MM.1S (cell line): ENCODE measurements around the gene CD9.

ENCODE experiments used
- DNase-seq: peaks from one replicate; pipeline ENCODE4 v3.0.0-alpha.2; 2015
- H2AFZ ChIP-seq: fragments of 300-600 bp; sonication (generic); 2 replicates; pipeline ENCODE4 v1.6.0; 2016; ENCODE audit warnings: antibody characterized with exemption, low read length
- H3F3A ChIP-seq: fragments of 300-600 bp; sonication (generic); 2 replicates; pipeline ENCODE4 v1.6.1; 2016; ENCODE audit warnings: mild to moderate bottlenecking, antibody characterized with exemption, low read length, moderate library complexity, mixed read lengths; ENCODE audit not compliant: insufficient read depth
- H3K27ac ChIP-seq: fragments of 300-600 bp; sonication (generic); 2 replicates; pipeline ENCODE4 v1.5.1; 2016; ENCODE audit warnings: mild to moderate bottlenecking, low read length
- H3K27me3 ChIP-seq: fragments of 300-600 bp; sonication (generic); replicated peaks from 2 replicates; pipeline ENCODE4 v1.6.0; 2016; ENCODE audit warnings: low read length; ENCODE audit not compliant: insufficient read depth
- H3K36me3 ChIP-seq: fragments of 300-600 bp; sonication (generic); replicated peaks from 2 replicates; pipeline ENCODE4 v1.6.1; 2016; ENCODE audit warnings: mild to moderate bottlenecking, low read length, mixed read lengths; ENCODE audit not compliant: insufficient read depth
- H3K4me1 ChIP-seq: fragments of 300-600 bp; sonication (generic); 2 replicates; pipeline ENCODE4 v1.6.1; 2016; ENCODE audit warnings: low read length, mixed read lengths
- H3K4me2 ChIP-seq: fragments of 300-600 bp; sonication (generic); 2 replicates; pipeline ENCODE4 v1.6.0; 2016; ENCODE audit warnings: low read depth, low read length
- H3K4me3 ChIP-seq: fragments of 300-600 bp; sonication (generic); 2 replicates; pipeline ENCODE4 v1.5.1; 2016; ENCODE audit warnings: low read length, mixed read lengths
- H3K79me2 ChIP-seq: fragments of 300-600 bp; sonication (generic); 2 replicates; pipeline ENCODE4 v1.6.1; 2016; ENCODE audit warnings: mixed run types, low read length, mixed read lengths
- H3K9ac ChIP-seq: fragments of 300-600 bp; sonication (generic); 2 replicates; pipeline ENCODE4 v1.6.1; 2016; ENCODE audit warnings: low read length, mixed read lengths
- H3K9me2 ChIP-seq: fragments of 300-600 bp; sonication (generic); replicated peaks from 2 replicates; pipeline ENCODE4 v1.6.1; 2016; ENCODE audit warnings: mild to moderate bottlenecking, low read length, mixed read lengths; ENCODE audit not compliant: insufficient read depth
- H3K9me3 ChIP-seq: fragments of 300-600 bp; sonication (generic); replicated peaks from 2 replicates; pipeline ENCODE4 v1.6.1; 2016; ENCODE audit warnings: mild to moderate bottlenecking, low read length, mixed read lengths; ENCODE audit not compliant: insufficient read depth
- H4K20me1 ChIP-seq: fragments of 300-600 bp; sonication (generic); 2 replicates; pipeline ENCODE4 v1.6.1; 2016; ENCODE audit warnings: mild to moderate bottlenecking, low read length, moderate library complexity, mixed read lengths; ENCODE audit not compliant: insufficient read depth
- EZH2 ChIP-seq: fragments of 300-600 bp; sonication (generic); optimal IDR thresholded peaks from 2 replicates; pipeline ENCODE3; 2017; ENCODE audit warnings: low read depth, mild to moderate bottlenecking, antibody characterized with exemption, low read length, mixed read lengths
- EZH2phosphoT487 ChIP-seq: fragments of 300-600 bp; sonication (generic); IDR thresholded peaks from 2 replicates; pipeline ENCODE4 v1.6.1; 2018; ENCODE audit warnings: antibody characterized with exemption, low read length
- TF ChIP-seq, protein P1 (sequence below): fragments of 300-600 bp; sonication (generic); IDR thresholded peaks from 2 replicates; pipeline ENCODE4 v1.5.1; 2016; ENCODE audit warnings: antibody characterized with exemption, low read length, mixed read lengths

The CD9 gene

DNA sequence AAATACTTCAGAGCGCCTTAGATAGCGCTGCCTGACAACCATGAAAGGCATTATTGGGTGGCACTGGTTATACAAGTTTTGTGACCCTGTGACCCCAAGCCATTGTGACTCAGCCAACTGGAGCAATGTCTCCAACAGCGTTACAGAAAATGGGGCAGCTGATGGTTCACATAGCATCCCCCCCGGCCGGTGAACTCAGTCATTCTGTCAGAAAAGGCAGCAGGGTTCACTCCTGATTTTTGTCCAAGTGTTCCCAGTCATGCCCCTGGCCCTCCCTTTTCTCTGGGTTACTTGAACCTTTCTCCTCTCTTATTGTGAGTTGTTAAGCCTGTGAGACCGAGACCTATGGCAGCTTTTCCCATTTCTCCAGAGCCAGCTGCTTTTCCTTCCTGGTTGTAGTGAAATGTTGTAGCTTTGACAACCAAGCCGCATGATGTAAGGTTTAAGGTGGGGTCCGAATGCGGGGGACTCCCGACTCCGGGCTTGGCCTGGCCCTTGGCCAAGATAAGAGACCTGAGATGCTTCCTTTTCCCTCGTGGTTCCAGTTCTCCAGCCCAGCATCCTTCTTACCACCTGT lies 22.0 kb downstream of the CD9 start:
- H3K9ac ChIP-seq = no peak overlapping the region
- peaks cover 12% of the 10 kb centered on the region; the same call in 1 of the 2 replicates for H3F3A ChIP-seq
- H2AFZ ChIP-seq = no peak overlapping the region
- H3K4me1 ChIP-seq = peaks cover 17% of the 10 kb centered on the region
- no peak overlapping the region for H3K4me2 ChIP-seq
- no peaks in the 10 kb centered on the region for H3K27me3 ChIP-seq
- H3K79me2 ChIP-seq = peaks cover 95% of the 10 kb centered on the region
- no peak for DNase-seq
- no peak overlapping the region for H3K27ac ChIP-seq
- H3K4me3 ChIP-seq = no peak overlapping the region
- peaks cover 6% of the 10 kb centered on the region; the same call in 1 of the 2 replicates for H3K36me3 ChIP-seq
- TF ChIP-seq, protein P1, sequence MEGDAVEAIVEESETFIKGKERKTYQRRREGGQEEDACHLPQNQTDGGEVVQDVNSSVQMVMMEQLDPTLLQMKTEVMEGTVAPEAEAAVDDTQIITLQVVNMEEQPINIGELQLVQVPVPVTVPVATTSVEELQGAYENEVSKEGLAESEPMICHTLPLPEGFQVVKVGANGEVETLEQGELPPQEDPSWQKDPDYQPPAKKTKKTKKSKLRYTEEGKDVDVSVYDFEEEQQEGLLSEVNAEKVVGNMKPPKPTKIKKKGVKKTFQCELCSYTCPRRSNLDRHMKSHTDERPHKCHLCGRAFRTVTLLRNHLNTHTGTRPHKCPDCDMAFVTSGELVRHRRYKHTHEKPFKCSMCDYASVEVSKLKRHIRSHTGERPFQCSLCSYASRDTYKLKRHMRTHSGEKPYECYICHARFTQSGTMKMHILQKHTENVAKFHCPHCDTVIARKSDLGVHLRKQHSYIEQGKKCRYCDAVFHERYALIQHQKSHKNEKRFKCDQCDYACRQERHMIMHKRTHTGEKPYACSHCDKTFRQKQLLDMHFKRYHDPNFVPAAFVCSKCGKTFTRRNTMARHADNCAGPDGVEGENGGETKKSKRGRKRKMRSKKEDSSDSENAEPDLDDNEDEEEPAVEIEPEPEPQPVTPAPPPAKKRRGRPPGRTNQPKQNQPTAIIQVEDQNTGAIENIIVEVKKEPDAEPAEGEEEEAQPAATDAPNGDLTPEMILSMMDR = no peak
- TF ChIP-seq EZH2phosphoT487 = no peak
- TF ChIP-seq EZH2 = no peak
- no peaks in the 10 kb centered on the region for H3K9me2 ChIP-seq
- H4K20me1 ChIP-seq = no peaks in the 10 kb centered on the region
- H3K9me3 ChIP-seq = no peaks in the 10 kb centered on the region

DNA sequence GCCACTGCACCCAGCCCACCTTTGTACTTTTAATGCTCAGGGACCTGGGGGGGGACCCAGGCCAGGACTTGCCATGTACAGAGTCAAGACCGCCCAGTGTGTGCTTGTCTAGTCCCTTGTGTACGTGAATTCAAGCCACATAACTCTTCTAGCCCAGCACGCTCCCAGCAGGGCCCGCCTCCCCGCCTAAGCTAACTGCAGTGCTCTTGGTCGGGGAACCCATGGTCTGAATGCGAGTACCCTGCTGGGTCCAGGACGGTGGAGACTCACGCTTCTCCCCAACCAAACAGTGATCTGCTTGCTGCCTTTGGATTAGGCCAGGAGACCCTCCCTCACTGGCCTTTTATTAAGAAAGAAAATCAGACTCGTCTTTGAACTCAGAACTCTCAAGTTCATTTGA lies 23.3 kb downstream of the CD9 start:
- Histone ChIP-seq H3K4me2 (no peak overlapping the region), H3K27ac (no peak overlapping the region), H3K9ac (no peak overlapping the region)

DNA sequence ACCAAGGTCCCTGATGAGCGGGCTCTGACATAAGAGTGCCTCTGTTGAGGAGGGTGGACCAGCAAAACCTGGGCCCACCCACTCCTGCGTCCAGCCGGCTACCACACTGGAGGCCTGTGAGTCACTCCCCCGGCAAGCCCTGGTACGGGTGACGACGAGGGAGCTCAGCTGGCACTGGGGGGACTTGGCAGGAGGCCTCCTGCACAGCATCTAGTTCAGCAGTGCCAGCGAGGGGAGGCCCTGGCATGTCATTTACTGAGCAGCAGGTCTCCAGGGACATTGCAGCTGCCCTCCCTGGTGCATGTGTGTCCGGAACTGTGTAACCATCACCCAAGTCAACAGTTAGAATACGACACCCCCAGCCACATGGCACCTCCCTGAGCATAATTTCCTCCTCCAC lies 24.4 kb downstream of the CD9 start:
- no peaks in the 10 kb centered on the region for H3K9me3 ChIP-seq
- no peak for DNase-seq
- H3F3A ChIP-seq = no peaks in the 10 kb centered on the region
- H3K27ac ChIP-seq = no peak overlapping the region
- peaks cover 6% of the 10 kb centered on the region; the same call in 1 of the 2 replicates for H3K36me3 ChIP-seq
- H3K4me2 ChIP-seq = no peak overlapping the region
- H3K27me3 ChIP-seq = no peaks in the 10 kb centered on the region
- TF ChIP-seq, protein P1 = no peak
- no peak for TF ChIP-seq EZH2phosphoT487
- no peak for TF ChIP-seq EZH2
- H2AFZ ChIP-seq = no peak overlapping the region
- no peaks in the 10 kb centered on the region for H3K4me1 ChIP-seq
- no peak overlapping the region for H3K4me3 ChIP-seq
- no peaks in the 10 kb centered on the region for H3K9me2 ChIP-seq
- peaks cover 91% of the 10 kb centered on the region for H3K79me2 ChIP-seq
- H4K20me1 ChIP-seq = no peaks in the 10 kb centered on the region
- no peak overlapping the region for H3K9ac ChIP-seq

More for the DNA sequence above, 23.3 kb downstream of the CD9 start:
- Histone ChIP-seq H4K20me1 (no peaks in the 10 kb centered on the region), H3K9me2 (no peaks in the 10 kb centered on the region), H3K4me1 (peaks cover 3% of the 10 kb centered on the region), H3K36me3 (peaks cover 6% of the 10 kb centered on the region; the same call in 1 of the 2 replicates), H3F3A (peaks cover 2% of the 10 kb centered on the region; the same call in 1 of the 2 replicates), H3K79me2 (peaks cover 91% of the 10 kb centered on the region), H3K9me3 (no peaks in the 10 kb centered on the region), H3K27me3 (no peaks in the 10 kb centered on the region), H2AFZ (no peak overlapping the region), H3K4me3 (no peak overlapping the region)
- no peak for TF ChIP-seq EZH2phosphoT487
- TF ChIP-seq, protein P1 = no peak
- no peak for TF ChIP-seq EZH2
- DNase-seq = no peak
